CD4-positive, alpha-beta memory T cell (primary cell): Measurements from ENCODE around the gene MEGF11. TPM values are rescaled to one million over a fixed set of nuclear protein-coding genes. Genes with fewer than 3 reads are reported as not detected.

ENCODE experiments used
- CTCF ChIA-PET: fragments of 350-600 bp; sonication (Branson Sonifier 250); formaldehyde crosslinking; loops from one replicate; lab custom pipeline; 2021; ENCODE audit warnings: inconsistent platforms; ENCODE audit not compliant: partially characterized antibody; lab: Charles Lee
- POLR2A ChIA-PET: fragments of 350-600 bp; sonication (Branson Sonifier 250); formaldehyde crosslinking; loops from one replicate; lab custom pipeline; 2021; ENCODE audit not compliant: partially characterized antibody; lab: Charles Lee
- DNase-seq, 5 donors: peaks; one replicate each; pipeline versions ENCODE4 v3.0.0 to v3.0.0-alpha.2; 2020 to 2022; ENCODE audit warnings: mixed read lengths in 1 of 5
- H3K27ac ChIP-seq: one replicate; pipeline ENCODE4 v1.7.0; 2013; ENCODE audit warnings: low read depth, low read length
- H3K27me3 ChIP-seq: 2 replicates; pipeline ENCODE4 v1.7.0; 2013; ENCODE audit warnings: mild to moderate bottlenecking, low read length, moderate library complexity; ENCODE audit not compliant: insufficient read depth
- H3K36me3 ChIP-seq: 2 replicates; pipeline ENCODE4 v1.7.0; 2013; ENCODE audit warnings: mild to moderate bottlenecking, low read length, moderate library complexity; ENCODE audit not compliant: insufficient read depth
- H3K4me1 ChIP-seq: 2 replicates; pipeline ENCODE4 v1.7.0; 2013; ENCODE audit warnings: mild to moderate bottlenecking, low read length, moderate library complexity; ENCODE audit not compliant: insufficient read depth
- H3K4me3 ChIP-seq, 2 donors: one replicate each; pipeline ENCODE4 v1.7.0; 2013; ENCODE audit warnings: low read length in 2 of 2, mild to moderate bottlenecking in 1 of 2
- H3K9me3 ChIP-seq, 2 donors: one replicate each; pipeline ENCODE4 v1.7.0; 2013; ENCODE audit warnings: low read length in 2 of 2, control low read depth in 1 of 2; ENCODE audit not compliant: control insufficient read depth in 1 of 2
- H3K27ac Mint-ChIP-seq, 7 donors: one replicate each; pipeline ENCODE4 v1.8.0; 2020 to 2021; ENCODE audit warnings: mixed read lengths in 7 of 7, mild to moderate bottlenecking in 6 of 7, inconsistent platforms in 3 of 7, moderate library complexity in 3 of 7
- H3K27me3 Mint-ChIP-seq, 2 donors: one replicate each; pipeline ENCODE4 v1.8.0; 2020 to 2021; ENCODE audit warnings: mixed read lengths in 2 of 2
- H3K36me3 Mint-ChIP-seq, 2 donors: one replicate each; pipeline ENCODE4 v1.8.0; 2020 to 2021; ENCODE audit warnings: mixed read lengths in 2 of 2, inconsistent platforms in 1 of 2, mild to moderate bottlenecking in 1 of 2
- H3K4me1 Mint-ChIP-seq, 4 donors: one replicate each; pipeline ENCODE4 v1.8.0; 2020 to 2021; ENCODE audit warnings: mixed read lengths in 4 of 4, mild to moderate bottlenecking in 1 of 4
- H3K4me3 Mint-ChIP-seq, 8 donors: one replicate each; pipeline ENCODE4 v1.8.0; 2020 to 2021; ENCODE audit warnings: mixed read lengths in 8 of 8, mild to moderate bottlenecking in 7 of 8, moderate library complexity in 6 of 8, inconsistent platforms in 3 of 8
- H3K9me3 Mint-ChIP-seq, 8 donors: one replicate each; pipeline ENCODE4 v1.8.0; 2020 to 2021; ENCODE audit warnings: mixed read lengths in 8 of 8, mild to moderate bottlenecking in 5 of 8, inconsistent platforms in 3 of 8, moderate library complexity in 1 of 8
- intact Hi-C: fragments of 100-400 bp; cut with micrococcal nuclease; formaldehyde crosslinking; loops from one replicate; pipeline ENCODE4 v1.15.1; 2023
- polyA plus RNA-seq, 2 donors: library from polyadenylated mRNA; unstranded; fragments of 300-500 nt; fragmentation: Illumina TruSeq; gene quantifications; one replicate each; pipeline ENCODE4 v1.2.3, GENCODE V29; 2021
- total RNA-seq, 2 experiments: library from RNA; stranded (reverse); gene quantifications; one replicate each; pipeline ENCODE4 v1.2.3, GENCODE V29; 2021

The MEGF11 gene
- total and polyA plus RNA-seq, 4 experiments from 2014 or later: 0.69 TPM; not detected in 3

- Histone ChIP-seq H3K27me3 (no peaks in the 10 kb centered on the region), H3K9me3 (no peaks in the 10 kb centered on the region), H3K4me3 (peak within 1 kb of the TSS; percentile 57 to 91), H3K36me3 (peaks cover 4% of the 10 kb centered on the region), H3K4me1 (peaks cover 50% of the 10 kb centered on the region), H3K27ac (peak within 1 kb of the TSS; percentile 91)
- Mint-ChIP-seq H3K4me1 (peaks cover 26 to 50% (median 41%) of the 10 kb centered on the region in 4 donors), H3K27me3 (no peaks in the 10 kb centered on the region), H3K27ac (peak within 1 kb of the TSS; percentile 93 to 96 (median 95)), H3K4me3 (peak within 1 kb of the TSS; percentile 85 to 93 (median 90)), H3K36me3 (peaks cover 5 to 14% of the 10 kb centered on the region in 2 donors), H3K9me3 (no peaks in the 10 kb centered on the region)
- ChIA-PET CTCF (interaction anchor here (1.3 to 1.9 kb wide), 4 partner anchors 8 to 697 kb away, joined by 3 to 9 read pairs (median 6); partner anchors contain the start of gene RPL4), POLR2A (interaction anchor here (0.6 to 4.0 kb wide), 17 partner anchors 9 to 777 kb away, joined by 3 to 30 read pairs (median 3); partner anchors contain the start of genes INTS14, MAP2K1, MEGF11 and RAB11A)
- intact Hi-C loops: loop anchor here (1.0 to 10.0 kb wide), 5 partner anchors 63 to 429 kb away; partner anchors contain the start of genes MAP2K1, RAB11A, RPL4 and SNAPC5
- DNase-seq: peak; percentile 65 to 78 (median 72)
Observed at GRCh38 chr15:66293419-66294156, 40.0 kb upstream of the MEGF11 start, which contains the start of gene DIS3L. DIS3L (plus strand) TSS chr15:66293568; CDS start chr15:66293597, 29 bp downstream.

- Histone ChIP-seq H3K9me3 (no peaks in the 10 kb centered on the region), H3K27ac (peak overlapping the region; percentile 91), H3K4me1 (peaks cover 50% of the 10 kb centered on the region), H3K36me3 (peaks cover 3% of the 10 kb centered on the region), H3K27me3 (no peaks in the 10 kb centered on the region), H3K4me3 (peak overlapping the region; percentile 39 to 57)
- peak in 1 of 5 donors; percentile 2 for DNase-seq
- Mint-ChIP-seq H3K27me3 (no peaks in the 10 kb centered on the region), H3K4me1 (peaks cover 25 to 49% (median 41%) of the 10 kb centered on the region in 4 donors), H3K27ac (peak overlapping the region; percentile 92 to 96 (median 93)), H3K4me3 (peak overlapping the region; percentile 81 to 87 (median 86)), H3K9me3 (no peaks in the 10 kb centered on the region), H3K36me3 (peaks cover 3 to 8% of the 10 kb centered on the region in 2 donors)
- CTCF ChIA-PET: interaction anchor here (0.7 to 1.9 kb wide), 3 partner anchors 8 to 205 kb away, joined by 3 to 9 read pairs (median 3); partner anchors contain the start of gene SNAPC5
- intact Hi-C loops: loop anchor here (1.0 to 10.0 kb wide), 4 partner anchors 64 to 428 kb away; partner anchors contain the start of genes MAP2K1, RAB11A, SNAPC5 and TIPIN
- POLR2A ChIA-PET: interaction anchor here (0.6 to 4.0 kb wide), 11 partner anchors 9 to 776 kb away, joined by 3 to 30 read pairs (median 4); partner anchors contain the start of genes INTS14, MAP2K1, MEGF11 and RAB11A
Observed at GRCh38 chr15:66292571-66293418, 39.2 kb upstream of the MEGF11 start.

- H3K9me3 ChIP-seq: no peaks in the 10 kb centered on the region
- peaks cover 50% of the 10 kb centered on the region for H3K4me1 ChIP-seq
- no peak for DNase-seq
- no peaks in the 10 kb centered on the region for H3K9me3 Mint-ChIP-seq
- peak overlapping the region; percentile 90 to 96 (median 93) for H3K27ac Mint-ChIP-seq
- no peaks in the 10 kb centered on the region for H3K36me3 ChIP-seq
- H3K4me3 ChIP-seq: no peak overlapping the region
- peak overlapping the region; percentile 91 for H3K27ac ChIP-seq
- peaks cover 0 to 5% of the 10 kb centered on the region in 2 donors for H3K36me3 Mint-ChIP-seq
- H3K27me3 Mint-ChIP-seq: no peaks in the 10 kb centered on the region
- intact Hi-C loops: loop anchor here (2.0 to 10.0 kb wide), 3 partner anchors 65 to 427 kb away; partner anchors contain the start of genes MAP2K1, RAB11A and TIPIN
- H3K4me1 Mint-ChIP-seq: peaks cover 27 to 50% (median 43%) of the 10 kb centered on the region in 4 donors
- H3K4me3 Mint-ChIP-seq: peak overlapping the region; percentile 81 to 87 (median 86)
- ChIA-PET CTCF (interaction anchor here (0.6 to 1.0 kb wide), 4 partner anchors 50 to 656 kb away, joined by 3 read pairs; partner anchors contain the start of gene SNAPC5), POLR2A (interaction anchor here (1.0 to 4.0 kb wide), 8 partner anchors 10 to 423 kb away, joined by 3 to 30 read pairs (median 4); partner anchors contain the start of genes MAP2K1, RAB11A, SNAPC5 and ZWILCH)
- H3K27me3 ChIP-seq: no peaks in the 10 kb centered on the region
Observed at GRCh38 chr15:66291816-66292570, 38.4 kb upstream of the MEGF11 start.

GRCh38 chr15:66290518-66290917 is 37.0 kb upstream of the MEGF11 start:
- Histone ChIP-seq H3K9me3 (no peaks in the 10 kb centered on the region), H3K36me3 (no peaks in the 10 kb centered on the region), H3K4me1 (peaks cover 42% of the 10 kb centered on the region), H3K27ac (no peak overlapping the region), H3K4me3 (no peak overlapping the region), H3K27me3 (no peaks in the 10 kb centered on the region)
- DNase-seq: no peak
- Mint-ChIP-seq H3K4me3 (peak overlapping the region in 4 of 8 donors; percentile 1 to 12 (median 4)), H3K36me3 (no peaks in the 10 kb centered on the region), H3K27me3 (no peaks in the 10 kb centered on the region), H3K27ac (peak overlapping the region in 6 of 7 donors; percentile 18 to 68 (median 46)), H3K9me3 (no peaks in the 10 kb centered on the region), H3K4me1 (peaks cover 27 to 43% (median 37%) of the 10 kb centered on the region in 4 donors)
- ChIA-PET CTCF (no interaction called here), POLR2A (no interaction called here)
- intact Hi-C loops: loop anchor here (5.0 to 10.0 kb wide), 2 partner anchors 97 to 426 kb away; partner anchors contain the start of genes MAP2K1 and RAB11A

GRCh38 chr15:66290007-66290406 is 36.5 kb upstream of the MEGF11 start:
- no peaks in the 10 kb centered on the region for H3K27me3 Mint-ChIP-seq
- ChIA-PET CTCF (no interaction called here), POLR2A (no interaction called here)
- no peaks in the 10 kb centered on the region for H3K36me3 Mint-ChIP-seq
- Histone ChIP-seq H3K36me3 (no peaks in the 10 kb centered on the region), H3K27me3 (no peaks in the 10 kb centered on the region), H3K27ac (no peak overlapping the region), H3K4me1 (peaks cover 37% of the 10 kb centered on the region), H3K9me3 (no peaks in the 10 kb centered on the region), H3K4me3 (no peak overlapping the region)
- no peak for DNase-seq
- H3K4me1 Mint-ChIP-seq: peaks cover 27 to 39% (median 34%) of the 10 kb centered on the region in 4 donors
- H3K4me3 Mint-ChIP-seq: peak overlapping the region in 4 of 8 donors; percentile 1 to 12 (median 4)
- H3K27ac Mint-ChIP-seq: peak overlapping the region in 4 of 7 donors; percentile 18 to 68 (median 56)
- no peaks in the 10 kb centered on the region for H3K9me3 Mint-ChIP-seq
- intact Hi-C loops: loop anchor here (5.0 to 10.0 kb wide), 2 partner anchors 97 to 425 kb away; partner anchors contain the start of genes MAP2K1 and RAB11A
